ENCODE data around the gene CLIC3.

DNA sequence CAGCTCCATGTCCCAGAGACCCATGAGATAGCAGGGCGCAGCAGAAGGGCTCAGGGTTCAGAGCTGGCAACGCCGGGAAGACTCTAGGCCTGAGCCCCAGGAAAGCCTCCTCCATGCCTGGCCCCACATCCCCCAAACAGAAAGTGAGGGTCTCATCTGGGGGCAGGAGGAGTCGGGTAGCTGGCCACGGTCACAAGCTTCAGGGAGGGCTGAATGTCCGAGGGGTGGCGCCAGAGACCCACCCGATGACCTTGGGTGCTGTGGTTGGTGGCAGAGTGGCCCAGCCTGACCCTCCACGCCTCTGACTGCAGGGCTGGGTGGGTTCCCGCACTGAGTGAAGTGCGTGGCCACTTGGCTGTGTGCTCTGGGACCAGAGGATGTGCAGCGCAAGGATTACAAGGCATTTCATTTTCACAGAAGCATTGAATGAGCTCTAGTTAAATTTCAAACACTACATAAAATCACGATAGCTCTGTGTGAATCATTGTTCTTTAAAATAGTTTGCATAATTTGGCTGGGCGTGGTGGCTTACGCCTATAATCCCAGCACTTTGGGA, 48.3 kb downstream of the CLIC3 start:
- TF ChIP-seq, protein P1, sequence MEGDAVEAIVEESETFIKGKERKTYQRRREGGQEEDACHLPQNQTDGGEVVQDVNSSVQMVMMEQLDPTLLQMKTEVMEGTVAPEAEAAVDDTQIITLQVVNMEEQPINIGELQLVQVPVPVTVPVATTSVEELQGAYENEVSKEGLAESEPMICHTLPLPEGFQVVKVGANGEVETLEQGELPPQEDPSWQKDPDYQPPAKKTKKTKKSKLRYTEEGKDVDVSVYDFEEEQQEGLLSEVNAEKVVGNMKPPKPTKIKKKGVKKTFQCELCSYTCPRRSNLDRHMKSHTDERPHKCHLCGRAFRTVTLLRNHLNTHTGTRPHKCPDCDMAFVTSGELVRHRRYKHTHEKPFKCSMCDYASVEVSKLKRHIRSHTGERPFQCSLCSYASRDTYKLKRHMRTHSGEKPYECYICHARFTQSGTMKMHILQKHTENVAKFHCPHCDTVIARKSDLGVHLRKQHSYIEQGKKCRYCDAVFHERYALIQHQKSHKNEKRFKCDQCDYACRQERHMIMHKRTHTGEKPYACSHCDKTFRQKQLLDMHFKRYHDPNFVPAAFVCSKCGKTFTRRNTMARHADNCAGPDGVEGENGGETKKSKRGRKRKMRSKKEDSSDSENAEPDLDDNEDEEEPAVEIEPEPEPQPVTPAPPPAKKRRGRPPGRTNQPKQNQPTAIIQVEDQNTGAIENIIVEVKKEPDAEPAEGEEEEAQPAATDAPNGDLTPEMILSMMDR (IDR thresholded peaks at IDR 0.05) = peak; percentile 41 to 80 (median 58)
- TF ChIP-seq POLR2A (IDR thresholded peaks at IDR 0.05) = no peak
- TF ChIP-seq EP300 (IDR thresholded peaks at IDR 0.05) = no peak
